H1 (cell line): ENCODE measurements around the gene GABBR1. TPM values are rescaled to one million over a fixed set of nuclear protein-coding genes. Genes with fewer than 3 reads are reported as not detected.

Source experiments
- EZH2 ChIP-seq: fragments of 200-600 bp; sonication (generic); IDR thresholded peaks from 2 replicates; pipeline ENCODE4 v1.7.1; 2012; ENCODE audit warnings: low read depth, mild to moderate bottlenecking, moderate library complexity, low read length, inconsistent platforms; ENCODE audit not compliant: severe bottlenecking
- HDAC2 ChIP-seq, 2 experiments: fragments of 300-600 bp in 1 of 2; sonication (generic) in 1 of 2; IDR thresholded peaks; 2 replicates each; pipeline ENCODE4 v1.6.1; 2011 to 2012; ENCODE audit warnings: low read depth in 2 of 2, low read length in 2 of 2, mild to moderate bottlenecking in 2 of 2, moderate library complexity in 2 of 2, borderline replicate concordance in 1 of 2, inconsistent platforms in 1 of 2
- polyA plus RNA-seq, 7 experiments: library from polyadenylated mRNA; depleted of rRNA in 3 of 7; stranded (reverse) in 5 of 7; unstranded in 2 of 7; fragments of >200 nt in 5 of 7; fragments of 200-250 nt in 2 of 7; gene quantifications; 1 replicate in 5 of 7; 2 replicates in 1 of 7; 4 replicates in 1 of 7; pipeline versions ENCODE4 v1.2.1 to v1.2.3, GENCODE V29; 2011 to 2013; ENCODE audit warnings: missing spikeins in 2 of 7, mixed read lengths in 2 of 7
- total RNA-seq: library from RNA; stranded (reverse); fragmentation: NEBNext Ultra II Directional; extraction: Animal tissue kit (Norgen Biotek cat#: 25700); gene quantifications from 2 replicates; pipeline ENCODE4 v1.2.1, GENCODE V29; 2021

GABBR1 gene
- total and polyA plus RNA-seq, 2 of the 8 experiments (the other 6 are each of a cell fraction or from before 2014, with no cell fraction given), result 75.9 to 78.3 TPM

GRCh38 chr6:29649701-29650673 is 17.0 kb upstream of the GABBR1 start (continued):
- TF ChIP-seq HDAC2 (IDR thresholded peaks at IDR 0.05; ENCODE audit: borderline replicate concordance in 1 of 2, low read depth in 2 of 2, low read length in 2 of 2) (no peak), EZH2 (no peak)
